SU-DHL-6 (cell line): ENCODE results near the gene REEP5.

ENCODE experiments used
- H2AFZ ChIP-seq: fragments of 200-600 bp; sonication (generic); 2 replicates; pipeline ENCODE4 v1.6.1; 2014; ENCODE audit warnings: low read depth, mild to moderate bottlenecking, moderate library complexity, mixed read lengths, antibody characterized with exemption, low read length; ENCODE audit not compliant: severe bottlenecking
- H3F3A ChIP-seq: fragments of 200-600 bp; shearing (Covaris generic); 2 replicates; pipeline ENCODE4 v1.6.0; 2016; ENCODE audit warnings: antibody characterized with exemption, mild to moderate bottlenecking; ENCODE audit not compliant: insufficient read depth
- H3K27ac ChIP-seq: fragments of 200-600 bp; sonication (generic); 2 replicates; pipeline ENCODE4 v1.5.1; 2016; ENCODE audit warnings: low read depth, mild to moderate bottlenecking, low read length, moderate library complexity, mixed read lengths
- H3K27me3 ChIP-seq: fragments of 200-600 bp; sonication (generic), shearing (Covaris generic); 2 replicates; pipeline ENCODE4 v1.6.0; 2014; ENCODE audit warnings: mild to moderate bottlenecking, low read length
- H3K36me3 ChIP-seq: fragments of 200-600 bp; sonication (generic); 2 replicates; pipeline ENCODE4 v1.6.1; 2014; ENCODE audit warnings: mild to moderate bottlenecking, low read length, mixed read lengths
- H3K4me2 ChIP-seq: fragments of 300-600, 200-600 bp; shearing (Covaris generic), sonication (generic); 2 replicates; pipeline ENCODE4 v1.6.0; 2014; ENCODE audit warnings: low read length, low read depth, mild to moderate bottlenecking; ENCODE audit not compliant: poor library complexity, severe bottlenecking
- H3K4me3 ChIP-seq: fragments of 200-600 bp; sonication (generic); 2 replicates; pipeline ENCODE4 v1.5.1; 2014; ENCODE audit warnings: antibody characterized with exemption, low read length, mild to moderate bottlenecking, mixed read lengths; ENCODE audit not compliant: insufficient read depth, poor library complexity, severe bottlenecking
- H3K79me2 ChIP-seq: fragments of 200-600 bp; sonication (generic); 2 replicates; pipeline ENCODE4 v1.6.1; 2014; ENCODE audit warnings: mild to moderate bottlenecking, low read length, moderate library complexity; ENCODE audit not compliant: insufficient read depth
- H3K9ac ChIP-seq: fragments of 200-600 bp; sonication (generic); 2 replicates; pipeline ENCODE4 v1.7.0; 2014; ENCODE audit warnings: mild to moderate bottlenecking, low read length
- H3K9me2 ChIP-seq: fragments of 200-600 bp; sonication (generic); replicated peaks from 2 replicates; pipeline ENCODE4 v1.6.1; 2014; ENCODE audit warnings: low read length; ENCODE audit not compliant: insufficient read depth
- H3K9me3 ChIP-seq: fragments of 200-600 bp; sonication (generic); 2 replicates; pipeline ENCODE4 v1.6.1; 2014; ENCODE audit warnings: low read length, mixed read lengths; ENCODE audit not compliant: insufficient read depth
- H4K20me1 ChIP-seq: fragments of 200-600 bp; sonication (generic); 2 replicates; pipeline ENCODE4 v1.6.1; 2014; ENCODE audit warnings: low read depth, mild to moderate bottlenecking, antibody characterized with exemption, low read length, moderate library complexity, mixed read lengths
- CTCF ChIP-seq: fragments of 200-600 bp; sonication (generic); IDR thresholded peaks from one replicate; pipeline ENCODE4 v1.5.1; 2017; ENCODE audit warnings: antibody characterized with exemption, mild to moderate bottlenecking, low read length, moderate library complexity; ENCODE audit not compliant: insufficient read depth, poor library complexity, severe bottlenecking
- EZH2phosphoT487 ChIP-seq: fragments of 200-600 bp; sonication (generic), shearing (Covaris generic); conservative IDR thresholded peaks from 2 replicates; pipeline ENCODE4 v1.6.1; 2018; ENCODE audit warnings: mild to moderate bottlenecking, antibody characterized with exemption, low read length, moderate library complexity, mixed read lengths

Gene REEP5

DNA sequence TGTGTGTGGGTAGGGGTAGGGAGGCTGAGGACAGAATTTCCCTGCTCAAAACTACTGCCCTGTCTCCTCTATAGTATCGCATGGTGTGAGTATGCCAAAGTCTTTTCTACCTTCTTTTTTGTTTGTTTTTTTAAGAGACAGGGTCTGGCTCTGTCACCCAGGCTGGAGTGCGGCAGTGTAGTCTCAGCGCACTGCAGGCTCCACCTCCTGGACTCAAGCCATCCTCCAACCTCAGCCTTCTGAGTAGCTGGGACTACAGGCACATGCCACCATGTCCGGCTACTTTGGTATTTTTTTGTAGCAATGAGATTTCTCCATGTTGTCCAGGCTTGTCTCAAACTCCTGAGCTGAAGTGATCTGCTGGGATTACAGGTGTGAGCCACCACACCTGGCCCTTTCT, 58.5 kb downstream of the REEP5 start:
- H3K9me3 ChIP-seq, result no peaks in the 10 kb centered on the region
- no peak overlapping the region for H3K27ac ChIP-seq
- H3K4me2 ChIP-seq, result peak overlapping the region; percentile 97
- H4K20me1 ChIP-seq, result peaks cover 5% of the 10 kb centered on the region; the same call in 1 of the 2 replicates
- peaks cover 5% of the 10 kb centered on the region for H3F3A ChIP-seq
- peaks cover 41% of the 10 kb centered on the region for H3K79me2 ChIP-seq
- H2AFZ ChIP-seq, result no peak overlapping the region
- H3K36me3 ChIP-seq, result peaks cover 44% of the 10 kb centered on the region
- TF ChIP-seq CTCF (no peak), EZH2phosphoT487 (no peak)
- H3K9ac ChIP-seq, result no peak overlapping the region; the same call in 1 of the 2 replicates
- H3K4me3 ChIP-seq, result no peak overlapping the region
- H3K27me3 ChIP-seq, result no peaks in the 10 kb centered on the region
- H3K9me2 ChIP-seq, result no peaks in the 10 kb centered on the region

GRCh38 chr5:112862085-112862484, 59.9 kb downstream of the REEP5 start:
- no peak overlapping the region for H2AFZ ChIP-seq
- peak overlapping the region; percentile 97 for H3K4me2 ChIP-seq
- peaks cover 5% of the 10 kb centered on the region for H3F3A ChIP-seq
- no peak overlapping the region for H3K27ac ChIP-seq
- peak overlapping the region; percentile 99 for H3K4me3 ChIP-seq
- TF ChIP-seq CTCF (no peak), EZH2phosphoT487 (no peak)
- no peaks in the 10 kb centered on the region for H3K9me3 ChIP-seq
- peaks cover 41% of the 10 kb centered on the region for H3K79me2 ChIP-seq
- H3K9me2 ChIP-seq, result no peaks in the 10 kb centered on the region
- H3K27me3 ChIP-seq, result no peaks in the 10 kb centered on the region
- H4K20me1 ChIP-seq, result peaks cover 5% of the 10 kb centered on the region; the same call in 1 of the 2 replicates
- H3K36me3 ChIP-seq, result peaks cover 33% of the 10 kb centered on the region
- peak overlapping the region; percentile 91 for H3K9ac ChIP-seq

DNA sequence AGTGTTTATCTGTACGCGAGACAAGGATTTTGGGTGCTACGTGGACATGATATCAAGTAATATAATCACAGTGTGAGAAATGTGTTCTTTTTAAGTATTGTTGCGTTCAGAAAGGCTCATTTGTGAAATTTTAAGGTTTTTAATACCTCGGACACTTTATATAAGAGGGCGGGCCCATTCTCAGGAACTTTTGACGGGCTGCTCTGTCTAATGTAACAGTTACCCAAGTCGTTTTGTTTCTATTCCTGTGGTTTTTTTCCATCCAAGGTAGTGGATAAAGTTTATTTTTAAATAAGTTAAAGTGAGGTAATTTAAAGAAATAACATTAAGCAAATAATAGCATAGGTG, 60.4 kb downstream of the REEP5 start:
- Histone ChIP-seq H3K4me3 (peak overlapping the region; percentile 99), H3K36me3 (peaks cover 28% of the 10 kb centered on the region), H3K27ac (peak overlapping the region; percentile 41), H3K9me3 (no peaks in the 10 kb centered on the region), H3F3A (peaks cover 3% of the 10 kb centered on the region), H2AFZ (peak overlapping the region; percentile 24), H3K9ac (peak overlapping the region; percentile 91), H3K9me2 (no peaks in the 10 kb centered on the region), H3K27me3 (no peaks in the 10 kb centered on the region), H4K20me1 (peaks cover 5% of the 10 kb centered on the region; the same call in 1 of the 2 replicates), H3K4me2 (peak overlapping the region; percentile 97), H3K79me2 (peaks cover 41% of the 10 kb centered on the region)
- no peak for TF ChIP-seq CTCF
